ENCODE results near the gene PCK1. TPM values are rescaled to one million over a fixed set of nuclear protein-coding genes. Genes with fewer than 3 reads are reported as not detected.

The PCK1 gene
- total and polyA plus RNA-seq, 2 of the 13 experiments (the other 11 are each of a cell fraction or from before 2014, with no cell fraction given): 6.5 to 12.6 TPM

DNA sequence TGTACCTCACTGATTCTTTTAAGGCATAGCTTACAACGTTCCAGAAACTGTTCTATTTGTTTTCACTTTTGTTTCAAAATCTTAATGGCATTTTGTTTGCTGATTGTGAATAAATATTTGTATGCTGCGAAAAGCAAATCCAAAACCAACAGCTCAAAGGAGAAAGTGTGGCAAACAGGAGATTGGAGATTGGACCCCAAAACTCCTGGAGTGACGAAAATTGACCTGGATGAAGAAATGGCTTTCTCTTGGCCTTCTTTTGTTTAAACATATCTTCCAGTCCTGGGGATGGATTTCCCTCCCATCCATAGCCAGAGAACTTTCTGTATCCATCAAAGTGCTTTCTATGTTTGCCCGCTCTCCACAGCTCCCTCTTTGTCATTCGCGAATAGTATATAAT is 33.2 kb upstream of the PCK1 start (continued):
- TF ChIP-seq ZNF350 (CRISPR knock-in tag; IDR thresholded peaks at IDR 0.05; ENCODE audit: borderline replicate concordance, low read depth) (no peak), ZNF3 (CRISPR knock-in tag; IDR thresholded peaks at IDR 0.05) (peak; percentile 23; the same call in 1 of the 2 replicates), KLF6 (CRISPR knock-in tag; IDR thresholded peaks at IDR 0.05) (peak; percentile 62; the same call in 1 of the 2 replicates), FOSL2 (CRISPR knock-in tag; IDR thresholded peaks at IDR 0.05) (peak; percentile 55), RBM39 (IDR thresholded peaks at IDR 0.05; ENCODE audit: low read depth, low read length, poor library complexity, severe bottlenecking) (no peak), EZH2 (conservative IDR thresholded peaks at IDR 0.05; ENCODE audit: low read depth, low read length) (no peak), ZMYM4 (CRISPR knock-in tag; IDR thresholded peaks at IDR 0.05) (no peak)
- TF ChIP-seq, protein P1, sequence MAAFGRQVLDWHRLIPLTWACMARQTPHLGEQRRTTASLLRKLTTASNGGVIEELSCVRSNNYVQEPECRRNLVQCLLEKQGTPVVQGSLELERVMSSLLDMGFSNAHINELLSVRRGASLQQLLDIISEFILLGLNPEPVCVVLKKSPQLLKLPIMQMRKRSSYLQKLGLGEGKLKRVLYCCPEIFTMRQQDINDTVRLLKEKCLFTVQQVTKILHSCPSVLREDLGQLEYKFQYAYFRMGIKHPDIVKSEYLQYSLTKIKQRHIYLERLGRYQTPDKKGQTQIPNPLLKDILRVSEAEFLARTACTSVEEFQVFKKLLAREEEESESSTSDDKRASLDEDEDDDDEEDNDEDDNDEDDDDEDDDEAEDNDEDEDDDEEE (CRISPR knock-in tag; IDR thresholded peaks at IDR 0.05): 0 out of 2 replicates have a peak, but pooled peaks have one; percentile 58
- TF ChIP-seq, protein P2, sequence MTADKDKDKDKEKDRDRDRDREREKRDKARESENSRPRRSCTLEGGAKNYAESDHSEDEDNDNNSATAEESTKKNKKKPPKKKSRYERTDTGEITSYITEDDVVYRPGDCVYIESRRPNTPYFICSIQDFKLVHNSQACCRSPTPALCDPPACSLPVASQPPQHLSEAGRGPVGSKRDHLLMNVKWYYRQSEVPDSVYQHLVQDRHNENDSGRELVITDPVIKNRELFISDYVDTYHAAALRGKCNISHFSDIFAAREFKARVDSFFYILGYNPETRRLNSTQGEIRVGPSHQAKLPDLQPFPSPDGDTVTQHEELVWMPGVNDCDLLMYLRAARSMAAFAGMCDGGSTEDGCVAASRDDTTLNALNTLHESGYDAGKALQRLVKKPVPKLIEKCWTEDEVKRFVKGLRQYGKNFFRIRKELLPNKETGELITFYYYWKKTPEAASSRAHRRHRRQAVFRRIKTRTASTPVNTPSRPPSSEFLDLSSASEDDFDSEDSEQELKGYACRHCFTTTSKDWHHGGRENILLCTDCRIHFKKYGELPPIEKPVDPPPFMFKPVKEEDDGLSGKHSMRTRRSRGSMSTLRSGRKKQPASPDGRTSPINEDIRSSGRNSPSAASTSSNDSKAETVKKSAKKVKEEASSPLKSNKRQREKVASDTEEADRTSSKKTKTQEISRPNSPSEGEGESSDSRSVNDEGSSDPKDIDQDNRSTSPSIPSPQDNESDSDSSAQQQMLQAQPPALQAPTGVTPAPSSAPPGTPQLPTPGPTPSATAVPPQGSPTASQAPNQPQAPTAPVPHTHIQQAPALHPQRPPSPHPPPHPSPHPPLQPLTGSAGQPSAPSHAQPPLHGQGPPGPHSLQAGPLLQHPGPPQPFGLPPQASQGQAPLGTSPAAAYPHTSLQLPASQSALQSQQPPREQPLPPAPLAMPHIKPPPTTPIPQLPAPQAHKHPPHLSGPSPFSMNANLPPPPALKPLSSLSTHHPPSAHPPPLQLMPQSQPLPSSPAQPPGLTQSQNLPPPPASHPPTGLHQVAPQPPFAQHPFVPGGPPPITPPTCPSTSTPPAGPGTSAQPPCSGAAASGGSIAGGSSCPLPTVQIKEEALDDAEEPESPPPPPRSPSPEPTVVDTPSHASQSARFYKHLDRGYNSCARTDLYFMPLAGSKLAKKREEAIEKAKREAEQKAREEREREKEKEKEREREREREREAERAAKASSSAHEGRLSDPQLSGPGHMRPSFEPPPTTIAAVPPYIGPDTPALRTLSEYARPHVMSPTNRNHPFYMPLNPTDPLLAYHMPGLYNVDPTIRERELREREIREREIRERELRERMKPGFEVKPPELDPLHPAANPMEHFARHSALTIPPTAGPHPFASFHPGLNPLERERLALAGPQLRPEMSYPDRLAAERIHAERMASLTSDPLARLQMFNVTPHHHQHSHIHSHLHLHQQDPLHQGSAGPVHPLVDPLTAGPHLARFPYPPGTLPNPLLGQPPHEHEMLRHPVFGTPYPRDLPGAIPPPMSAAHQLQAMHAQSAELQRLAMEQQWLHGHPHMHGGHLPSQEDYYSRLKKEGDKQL (CRISPR knock-in tag; IDR thresholded peaks at IDR 0.05; ENCODE audit: low read depth): peak; percentile 30; the same call in 1 of the 2 replicates
- TF ChIP-seq, protein P3, sequence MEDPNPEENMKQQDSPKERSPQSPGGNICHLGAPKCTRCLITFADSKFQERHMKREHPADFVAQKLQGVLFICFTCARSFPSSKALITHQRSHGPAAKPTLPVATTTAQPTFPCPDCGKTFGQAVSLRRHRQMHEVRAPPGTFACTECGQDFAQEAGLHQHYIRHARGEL (CRISPR knock-in tag; IDR thresholded peaks at IDR 0.05): no peak
- TF ChIP-seq, protein P4, sequence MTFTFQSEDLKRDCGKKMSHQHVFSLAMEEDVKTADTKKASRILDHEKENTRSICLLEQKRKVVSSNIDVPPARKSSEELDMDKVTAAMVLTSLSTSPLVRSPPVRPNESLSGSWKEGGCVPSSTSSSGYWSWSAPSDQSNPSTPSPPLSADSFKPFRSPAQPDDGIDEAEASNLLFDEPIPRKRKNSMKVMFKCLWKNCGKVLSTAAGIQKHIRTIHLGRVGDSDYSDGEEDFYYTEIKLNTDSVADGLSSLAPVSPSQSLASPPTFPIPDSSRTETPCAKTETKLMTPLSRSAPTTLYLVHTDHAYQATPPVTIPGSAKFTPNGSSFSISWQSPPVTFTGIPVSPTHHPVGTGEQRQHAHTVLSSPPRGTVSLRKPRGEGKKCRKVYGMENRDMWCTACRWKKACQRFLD (CRISPR knock-in tag; IDR thresholded peaks at IDR 0.05; ENCODE audit: borderline replicate concordance): no peak
- TF ChIP-seq, protein P5, sequence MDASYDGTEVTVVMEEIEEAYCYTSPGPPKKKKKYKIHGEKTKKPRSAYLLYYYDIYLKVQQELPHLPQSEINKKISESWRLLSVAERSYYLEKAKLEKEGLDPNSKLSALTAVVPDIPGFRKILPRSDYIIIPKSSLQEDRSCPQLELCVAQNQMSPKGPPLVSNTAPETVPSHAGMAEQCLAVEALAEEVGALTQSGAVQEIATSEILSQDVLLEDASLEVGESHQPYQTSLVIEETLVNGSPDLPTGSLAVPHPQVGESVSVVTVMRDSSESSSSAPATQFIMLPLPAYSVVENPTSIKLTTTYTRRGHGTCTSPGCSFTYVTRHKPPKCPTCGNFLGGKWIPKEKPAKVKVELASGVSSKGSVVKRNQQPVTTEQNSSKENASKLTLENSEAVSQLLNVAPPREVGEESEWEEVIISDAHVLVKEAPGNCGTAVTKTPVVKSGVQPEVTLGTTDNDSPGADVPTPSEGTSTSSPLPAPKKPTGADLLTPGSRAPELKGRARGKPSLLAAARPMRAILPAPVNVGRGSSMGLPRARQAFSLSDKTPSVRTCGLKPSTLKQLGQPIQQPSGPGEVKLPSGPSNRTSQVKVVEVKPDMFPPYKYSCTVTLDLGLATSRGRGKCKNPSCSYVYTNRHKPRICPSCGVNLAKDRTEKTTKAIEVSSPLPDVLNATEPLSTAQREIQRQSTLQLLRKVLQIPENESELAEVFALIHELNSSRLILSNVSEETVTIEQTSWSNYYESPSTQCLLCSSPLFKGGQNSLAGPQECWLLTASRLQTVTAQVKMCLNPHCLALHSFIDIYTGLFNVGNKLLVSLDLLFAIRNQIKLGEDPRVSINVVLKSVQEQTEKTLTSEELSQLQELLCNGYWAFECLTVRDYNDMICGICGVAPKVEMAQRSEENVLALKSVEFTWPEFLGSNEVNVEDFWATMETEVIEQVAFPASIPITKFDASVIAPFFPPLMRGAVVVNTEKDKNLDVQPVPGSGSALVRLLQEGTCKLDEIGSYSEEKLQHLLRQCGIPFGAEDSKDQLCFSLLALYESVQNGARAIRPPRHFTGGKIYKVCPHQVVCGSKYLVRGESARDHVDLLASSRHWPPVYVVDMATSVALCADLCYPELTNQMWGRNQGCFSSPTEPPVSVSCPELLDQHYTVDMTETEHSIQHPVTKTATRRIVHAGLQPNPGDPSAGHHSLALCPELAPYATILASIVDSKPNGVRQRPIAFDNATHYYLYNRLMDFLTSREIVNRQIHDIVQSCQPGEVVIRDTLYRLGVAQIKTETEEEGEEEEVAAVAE (CRISPR knock-in tag; IDR thresholded peaks at IDR 0.05; ENCODE audit: borderline replicate concordance): no peak
- TF ChIP-seq, protein P6, sequence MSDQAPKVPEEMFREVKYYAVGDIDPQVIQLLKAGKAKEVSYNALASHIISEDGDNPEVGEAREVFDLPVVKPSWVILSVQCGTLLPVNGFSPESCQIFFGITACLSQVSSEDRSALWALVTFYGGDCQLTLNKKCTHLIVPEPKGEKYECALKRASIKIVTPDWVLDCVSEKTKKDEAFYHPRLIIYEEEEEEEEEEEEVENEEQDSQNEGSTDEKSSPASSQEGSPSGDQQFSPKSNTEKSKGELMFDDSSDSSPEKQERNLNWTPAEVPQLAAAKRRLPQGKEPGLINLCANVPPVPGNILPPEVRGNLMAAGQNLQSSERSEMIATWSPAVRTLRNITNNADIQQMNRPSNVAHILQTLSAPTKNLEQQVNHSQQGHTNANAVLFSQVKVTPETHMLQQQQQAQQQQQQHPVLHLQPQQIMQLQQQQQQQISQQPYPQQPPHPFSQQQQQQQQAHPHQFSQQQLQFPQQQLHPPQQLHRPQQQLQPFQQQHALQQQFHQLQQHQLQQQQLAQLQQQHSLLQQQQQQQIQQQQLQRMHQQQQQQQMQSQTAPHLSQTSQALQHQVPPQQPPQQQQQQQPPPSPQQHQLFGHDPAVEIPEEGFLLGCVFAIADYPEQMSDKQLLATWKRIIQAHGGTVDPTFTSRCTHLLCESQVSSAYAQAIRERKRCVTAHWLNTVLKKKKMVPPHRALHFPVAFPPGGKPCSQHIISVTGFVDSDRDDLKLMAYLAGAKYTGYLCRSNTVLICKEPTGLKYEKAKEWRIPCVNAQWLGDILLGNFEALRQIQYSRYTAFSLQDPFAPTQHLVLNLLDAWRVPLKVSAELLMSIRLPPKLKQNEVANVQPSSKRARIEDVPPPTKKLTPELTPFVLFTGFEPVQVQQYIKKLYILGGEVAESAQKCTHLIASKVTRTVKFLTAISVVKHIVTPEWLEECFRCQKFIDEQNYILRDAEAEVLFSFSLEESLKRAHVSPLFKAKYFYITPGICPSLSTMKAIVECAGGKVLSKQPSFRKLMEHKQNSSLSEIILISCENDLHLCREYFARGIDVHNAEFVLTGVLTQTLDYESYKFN (CRISPR knock-in tag; conservative IDR thresholded peaks at IDR 0.05): peak; percentile 84
